Measurements from ENCODE around the gene PAM.

Gene PAM

DNA sequence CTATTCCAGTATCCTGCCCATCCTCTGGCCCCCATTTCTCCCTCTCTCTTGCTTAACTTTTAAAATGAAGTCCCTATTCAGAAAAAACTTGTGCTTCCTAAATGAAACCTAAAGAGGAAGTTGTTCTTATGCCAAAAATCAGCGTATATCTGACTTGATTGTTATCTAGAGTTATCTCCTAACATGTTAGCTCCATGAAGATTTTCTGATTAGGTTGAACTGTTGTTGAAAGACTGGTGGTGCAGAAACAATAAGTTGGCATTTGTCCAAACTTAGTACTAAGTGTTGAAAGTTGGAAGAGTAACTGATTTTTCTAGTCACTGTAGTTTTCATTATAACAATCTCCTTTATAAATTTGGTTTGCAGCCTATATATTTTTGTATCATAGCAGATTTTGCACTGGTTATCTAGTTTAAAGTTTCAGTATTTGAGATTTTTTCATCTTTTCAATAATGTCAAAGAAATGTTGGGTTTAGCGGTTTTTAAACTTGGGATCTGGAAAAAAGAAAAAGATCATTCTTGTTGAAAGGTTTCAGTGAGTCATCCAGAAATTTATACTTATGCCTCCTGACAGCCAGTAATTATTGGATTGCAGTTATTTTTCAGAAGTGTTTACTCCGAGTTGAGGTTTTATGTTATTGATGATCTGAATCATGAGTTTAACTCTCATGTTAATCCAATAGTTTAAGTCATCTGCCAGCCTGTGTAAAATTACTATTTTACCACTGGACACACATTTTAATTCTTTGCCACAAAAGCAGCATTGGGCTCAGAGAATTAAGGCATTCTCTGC, 60.6 kb downstream of the PAM start:
- Mint-ChIP-seq H3K4me1 (ENCODE audit: low read depth in 2 of 2) (peaks cover 18 to 41% of the 10 kb centered on the region in 2 donors), H3K4me3 (no peak overlapping the region), H3K9me3 (no peaks in the 10 kb centered on the region), H3K27ac (peak overlapping the region in 1 of 2 donors; percentile 3), H3K27me3 (no peaks in the 10 kb centered on the region), H3K36me3 (ENCODE audit: insufficient read depth) (no peaks in the 10 kb centered on the region)
- DNase-seq (no peak), ATAC-seq (replicated peaks) (no peak)

DNA sequence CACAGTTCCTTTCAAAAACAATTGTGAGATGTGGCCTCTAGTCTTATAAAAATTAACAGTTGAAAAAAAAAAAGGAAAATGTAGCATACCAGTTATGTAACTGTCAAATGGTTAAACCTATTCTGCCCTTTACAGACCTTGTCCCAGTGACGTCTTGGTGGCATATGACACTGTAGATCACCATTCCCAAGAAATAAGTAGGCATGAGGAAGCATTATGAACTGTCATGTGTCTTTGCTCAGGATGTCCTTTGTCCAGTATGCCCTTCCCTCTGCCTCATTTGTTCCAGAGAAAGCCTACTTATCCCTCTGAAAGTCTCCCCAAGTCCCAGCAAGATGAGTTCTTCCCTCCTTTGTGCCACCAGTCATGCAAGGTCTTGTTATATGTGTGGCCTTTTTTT, 63.2 kb downstream of the PAM start:
- Mint-ChIP-seq H3K27ac (no peak overlapping the region), H3K36me3 (ENCODE audit: insufficient read depth) (peaks cover 6% of the 10 kb centered on the region), H3K4me1 (ENCODE audit: low read depth in 2 of 2) (peaks cover 22 to 40% of the 10 kb centered on the region in 2 donors), H3K4me3 (no peak overlapping the region), H3K9me3 (no peaks in the 10 kb centered on the region), H3K27me3 (no peaks in the 10 kb centered on the region)
- ATAC-seq (replicated peaks) = no peak
- DNase-seq = no peak

DNA sequence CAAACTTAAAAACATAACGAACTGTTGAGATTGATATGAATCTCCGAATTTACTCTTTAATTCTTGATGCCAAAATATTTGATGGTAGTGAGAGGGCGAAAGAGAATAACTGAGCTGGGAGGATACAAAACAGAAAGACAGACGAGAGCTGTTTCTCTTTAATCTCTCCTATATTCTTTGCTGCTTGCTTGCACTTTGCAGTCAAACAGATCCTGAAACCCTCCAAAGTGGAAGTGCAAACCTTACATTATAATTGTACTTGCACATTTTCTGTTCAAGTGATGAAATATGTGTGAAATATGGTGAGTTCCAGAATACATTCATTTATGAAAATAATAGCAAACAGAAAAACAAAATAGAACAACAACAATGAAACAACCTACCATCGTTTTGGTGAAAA, 63.8 kb downstream of the PAM start:
- Mint-ChIP-seq H3K27ac (no peak overlapping the region), H3K36me3 (ENCODE audit: insufficient read depth) (peaks cover 6% of the 10 kb centered on the region), H3K4me1 (ENCODE audit: low read depth in 2 of 2) (peaks cover 22 to 34% of the 10 kb centered on the region in 2 donors), H3K27me3 (no peaks in the 10 kb centered on the region), H3K9me3 (no peaks in the 10 kb centered on the region), H3K4me3 (no peak overlapping the region)
- no peak for DNase-seq
- no peak for ATAC-seq (replicated peaks)

DNA sequence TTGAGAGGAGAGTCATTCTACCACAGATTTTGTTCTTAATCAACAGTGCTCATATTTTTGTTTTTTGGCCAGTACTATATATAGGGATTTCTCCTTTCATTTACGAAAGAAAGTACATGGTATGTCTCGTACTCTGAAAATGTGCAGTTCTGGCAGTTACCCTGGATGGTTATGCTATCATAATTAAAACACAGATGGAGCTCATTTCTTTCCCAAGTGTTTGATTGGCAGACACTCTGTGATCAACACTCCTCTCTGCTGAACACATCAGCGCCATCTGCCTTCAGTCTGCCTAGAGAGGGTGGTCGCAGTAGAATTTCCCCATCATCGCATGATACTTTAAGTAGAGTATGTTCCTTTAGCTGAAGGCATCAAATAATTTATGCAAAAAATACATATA, 64.5 kb downstream of the PAM start:
- H3K27me3 Mint-ChIP-seq = no peaks in the 10 kb centered on the region
- H3K27ac Mint-ChIP-seq = no peak overlapping the region
- no peak for DNase-seq
- H3K36me3 Mint-ChIP-seq (ENCODE audit: insufficient read depth) = peaks cover 6% of the 10 kb centered on the region
- H3K4me3 Mint-ChIP-seq = no peak overlapping the region
- no peak for ATAC-seq (replicated peaks)
- H3K4me1 Mint-ChIP-seq (ENCODE audit: low read depth in 2 of 2) = peaks cover 22 to 32% of the 10 kb centered on the region in 2 donors
- no peaks in the 10 kb centered on the region for H3K9me3 Mint-ChIP-seq

DNA sequence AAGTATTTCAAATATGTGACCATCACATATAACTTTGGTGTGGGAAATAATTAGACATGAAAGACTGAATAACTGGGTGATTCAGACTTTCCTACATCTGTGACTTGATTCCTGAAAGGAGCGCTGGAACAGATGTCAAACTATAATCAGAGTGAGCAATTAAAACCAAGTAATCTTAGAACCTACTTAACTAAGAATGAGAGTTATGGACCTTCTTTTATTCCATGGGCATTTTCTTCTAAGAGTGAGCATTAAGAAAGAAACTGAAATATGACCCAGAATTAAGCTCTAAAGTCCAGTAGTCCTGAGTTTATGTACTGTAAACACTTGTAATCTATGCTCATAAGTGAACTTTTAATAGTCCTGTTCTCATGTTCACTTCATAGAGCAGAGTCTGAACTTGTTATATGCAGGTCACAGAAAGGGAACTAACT, 68.4 kb downstream of the PAM start:
- H3K4me1 Mint-ChIP-seq (ENCODE audit: low read depth in 2 of 2) = peaks cover 9 to 16% of the 10 kb centered on the region in 2 donors
- no peak for DNase-seq
- no peak for ATAC-seq (replicated peaks)

DNA sequence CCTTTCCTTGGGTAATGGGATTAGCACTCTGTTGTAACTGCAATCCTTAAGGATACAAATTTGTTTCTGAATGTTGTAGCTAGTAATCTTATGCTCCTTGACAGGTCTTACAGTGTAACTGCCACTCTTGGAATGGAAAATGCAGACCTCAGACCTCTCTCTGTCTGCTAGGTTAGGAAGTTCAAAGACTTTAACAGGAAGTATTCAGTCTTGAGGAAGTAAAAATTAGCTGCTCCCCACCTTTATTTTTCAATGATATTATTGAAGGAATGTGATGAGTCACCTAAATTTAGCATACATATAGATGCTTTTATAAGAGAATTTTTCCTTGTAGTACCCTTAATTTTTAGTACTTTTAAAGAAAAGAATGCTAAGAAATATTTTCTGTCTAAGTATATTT, 71.5 kb downstream of the PAM start:
- DNase-seq (no peak), ATAC-seq (replicated peaks) (no peak)
- no peaks in the 10 kb centered on the region for H3K9me3 Mint-ChIP-seq
- H3K27ac Mint-ChIP-seq = no peak overlapping the region
- H3K4me1 Mint-ChIP-seq (ENCODE audit: low read depth in 2 of 2) = peaks cover 6 to 17% of the 10 kb centered on the region in 2 donors
- no peak overlapping the region for H3K4me3 Mint-ChIP-seq
- peaks cover 6% of the 10 kb centered on the region for H3K36me3 Mint-ChIP-seq (ENCODE audit: insufficient read depth)
- no peaks in the 10 kb centered on the region for H3K27me3 Mint-ChIP-seq

More for the DNA sequence above, 68.4 kb downstream of the PAM start:
- no peaks in the 10 kb centered on the region for H3K27me3 Mint-ChIP-seq
- H3K9me3 Mint-ChIP-seq = no peaks in the 10 kb centered on the region
- no peak overlapping the region for H3K4me3 Mint-ChIP-seq
- H3K36me3 Mint-ChIP-seq (ENCODE audit: insufficient read depth) = peaks cover 6% of the 10 kb centered on the region
- no peak overlapping the region for H3K27ac Mint-ChIP-seq

DNA sequence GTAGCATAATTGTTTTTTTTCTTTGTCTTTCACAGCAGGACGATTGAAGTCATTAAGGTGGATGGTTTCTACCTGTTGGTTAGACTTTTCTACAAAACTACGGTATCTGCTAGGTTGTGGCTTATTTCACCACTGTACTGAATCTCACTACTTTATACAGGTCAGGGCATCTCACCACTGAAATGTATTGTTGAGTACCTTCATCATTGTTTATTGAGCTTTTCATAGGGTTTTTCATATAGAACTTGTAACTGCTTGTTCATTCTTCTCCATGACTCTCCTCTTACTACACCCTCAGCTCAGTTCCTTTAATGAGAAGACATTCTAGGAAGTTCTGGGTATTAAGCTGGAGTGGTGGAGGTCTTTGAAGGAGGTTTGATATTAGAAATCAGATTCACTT, 75.1 kb downstream of the PAM start:
- ATAC-seq (replicated peaks) (no peak), DNase-seq (no peak)
- H3K27me3 Mint-ChIP-seq = no peaks in the 10 kb centered on the region
- H3K36me3 Mint-ChIP-seq (ENCODE audit: insufficient read depth) = no peaks in the 10 kb centered on the region
- peak overlapping the region in 1 of 2 donors; percentile 5 for H3K27ac Mint-ChIP-seq
- no peaks in the 10 kb centered on the region for H3K9me3 Mint-ChIP-seq
- no peak overlapping the region for H3K4me3 Mint-ChIP-seq
- H3K4me1 Mint-ChIP-seq (ENCODE audit: low read depth in 2 of 2) = peaks cover 15 to 36% of the 10 kb centered on the region in 2 donors

DNA sequence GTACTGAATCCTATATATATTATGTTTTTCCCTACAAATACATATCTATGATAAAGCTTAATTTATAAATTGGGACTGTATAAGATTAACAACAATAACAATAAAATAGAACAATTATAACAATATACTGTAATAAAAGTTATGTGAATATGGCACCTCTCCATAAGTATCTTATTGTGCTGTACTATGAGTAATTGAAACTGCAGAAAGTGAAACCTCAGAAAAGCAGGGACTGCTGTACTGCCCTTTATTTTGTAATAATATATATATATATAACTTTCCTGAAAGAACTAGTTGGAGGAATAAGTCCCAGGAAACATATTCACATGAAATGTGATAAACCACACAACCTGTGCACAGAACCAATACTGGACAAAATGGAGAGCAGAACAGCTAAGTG, 77.3 kb downstream of the PAM start:
- Mint-ChIP-seq H3K36me3 (ENCODE audit: insufficient read depth) (peaks cover 4% of the 10 kb centered on the region), H3K27me3 (no peaks in the 10 kb centered on the region), H3K4me1 (ENCODE audit: low read depth in 2 of 2) (peaks cover 25 to 49% of the 10 kb centered on the region in 2 donors), H3K9me3 (no peaks in the 10 kb centered on the region), H3K27ac (peak overlapping the region; percentile 20 to 53), H3K4me3 (peak overlapping the region in 1 of 2 donors; percentile 23)
- DNase-seq (no peak), ATAC-seq (replicated peaks) (peak; percentile 31)

DNA sequence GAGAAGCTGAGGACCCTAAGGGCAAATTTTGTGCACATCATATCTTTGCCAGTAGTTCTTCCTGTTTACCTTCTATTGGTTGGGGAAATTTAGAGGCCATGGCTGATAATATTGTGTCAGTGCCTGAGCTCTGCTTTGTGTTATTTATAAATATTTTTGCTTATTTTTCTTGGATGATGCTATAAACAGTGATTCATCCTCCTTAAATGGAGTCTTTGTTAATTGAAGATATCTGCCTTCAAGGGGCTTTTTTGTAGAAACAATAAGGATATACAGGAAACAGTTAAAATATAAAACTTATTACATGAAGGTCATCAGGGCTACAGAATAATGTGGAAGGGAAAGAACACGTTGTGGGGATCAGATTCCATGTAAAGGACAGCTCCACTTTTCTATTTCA, 78.0 kb downstream of the PAM start:
- H3K4me3 Mint-ChIP-seq = no peak overlapping the region
- no peaks in the 10 kb centered on the region for H3K9me3 Mint-ChIP-seq
- ATAC-seq (replicated peaks) = no peak
- peaks cover 4% of the 10 kb centered on the region for H3K36me3 Mint-ChIP-seq (ENCODE audit: insufficient read depth)
- no peaks in the 10 kb centered on the region for H3K27me3 Mint-ChIP-seq
- H3K4me1 Mint-ChIP-seq (ENCODE audit: low read depth in 2 of 2) = peaks cover 25 to 50% of the 10 kb centered on the region in 2 donors
- H3K27ac Mint-ChIP-seq = peak overlapping the region; percentile 20 to 53
- no peak for DNase-seq

DNA sequence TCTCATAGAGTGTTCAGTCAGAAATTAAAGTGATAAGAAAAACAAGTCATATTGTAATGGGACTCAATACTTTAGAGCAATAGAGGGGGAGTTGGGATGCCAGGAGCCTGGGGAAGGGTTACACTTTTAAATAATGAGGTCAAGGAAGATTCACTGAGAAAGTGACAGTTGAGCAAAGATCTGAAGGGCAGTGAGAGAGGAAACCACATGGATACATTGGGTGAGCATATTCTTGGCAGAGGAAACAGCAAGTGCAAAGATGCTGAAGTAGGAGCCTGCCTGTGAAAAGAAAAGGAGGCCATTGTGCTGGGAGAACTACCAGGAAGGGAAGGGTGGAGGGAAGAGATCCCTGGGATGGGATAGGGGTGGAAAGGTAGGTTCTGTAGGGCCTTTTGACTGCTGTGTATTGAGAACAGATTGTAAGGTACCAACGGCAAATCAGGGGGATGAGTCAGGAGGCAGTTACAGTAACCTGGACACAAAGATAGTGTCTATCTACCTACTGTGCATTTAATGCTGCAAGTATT, 79.4 kb downstream of the PAM start:
- H3K36me3 Mint-ChIP-seq (ENCODE audit: insufficient read depth) = peaks cover 4% of the 10 kb centered on the region
- no peak overlapping the region for H3K27ac Mint-ChIP-seq
- no peaks in the 10 kb centered on the region for H3K27me3 Mint-ChIP-seq
- ATAC-seq (replicated peaks) = no peak
- DNase-seq = no peak
- H3K4me1 Mint-ChIP-seq (ENCODE audit: low read depth in 2 of 2) = peaks cover 25 to 51% of the 10 kb centered on the region in 2 donors
- H3K4me3 Mint-ChIP-seq = no peak overlapping the region
- no peaks in the 10 kb centered on the region for H3K9me3 Mint-ChIP-seq

DNA sequence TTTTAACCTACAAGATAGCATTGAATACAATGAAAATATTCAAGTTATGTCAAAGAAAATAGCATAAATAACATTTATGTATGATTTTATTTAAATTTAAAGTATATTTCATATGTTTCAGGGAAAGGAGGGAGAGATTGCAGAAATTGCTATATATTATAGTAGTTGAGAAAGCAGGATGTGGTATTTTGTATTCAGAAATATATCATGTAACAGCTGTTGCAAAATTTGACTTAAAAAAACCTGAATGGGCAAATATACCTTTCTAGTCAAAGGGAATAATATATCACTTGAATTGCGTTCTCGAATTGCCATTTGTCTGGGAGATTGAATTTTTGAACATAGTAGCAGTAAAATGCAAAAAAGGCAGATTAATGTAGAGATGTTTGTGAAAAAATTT, 80.6 kb downstream of the PAM start:
- Mint-ChIP-seq H3K4me1 (ENCODE audit: low read depth in 2 of 2) (peaks cover 25 to 49% of the 10 kb centered on the region in 2 donors), H3K27me3 (no peaks in the 10 kb centered on the region), H3K4me3 (no peak overlapping the region), H3K27ac (no peak overlapping the region), H3K9me3 (no peaks in the 10 kb centered on the region), H3K36me3 (ENCODE audit: insufficient read depth) (peaks cover 4% of the 10 kb centered on the region)
- DNase-seq (no peak), ATAC-seq (replicated peaks) (no peak)

DNA sequence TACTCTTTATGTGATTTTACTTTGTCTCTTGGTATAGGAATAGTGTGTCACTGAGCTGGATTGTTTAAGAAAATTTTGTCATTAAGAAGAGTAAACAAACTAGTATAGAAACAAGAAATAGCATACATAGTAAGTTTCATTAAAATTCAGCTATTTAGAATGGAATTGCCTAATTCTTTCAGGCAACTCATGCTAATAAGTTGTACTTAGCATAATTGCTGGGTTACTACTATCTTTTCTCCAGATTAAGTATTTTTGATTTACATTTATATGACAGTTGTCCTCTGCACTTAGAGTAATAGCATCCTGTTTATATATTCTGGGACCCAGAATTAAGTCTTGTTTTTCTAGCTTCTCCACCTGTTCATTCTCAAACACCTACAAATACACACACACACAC, 85.9 kb downstream of the PAM start:
- Mint-ChIP-seq H3K27me3 (no peaks in the 10 kb centered on the region), H3K27ac (no peak overlapping the region)

DNA sequence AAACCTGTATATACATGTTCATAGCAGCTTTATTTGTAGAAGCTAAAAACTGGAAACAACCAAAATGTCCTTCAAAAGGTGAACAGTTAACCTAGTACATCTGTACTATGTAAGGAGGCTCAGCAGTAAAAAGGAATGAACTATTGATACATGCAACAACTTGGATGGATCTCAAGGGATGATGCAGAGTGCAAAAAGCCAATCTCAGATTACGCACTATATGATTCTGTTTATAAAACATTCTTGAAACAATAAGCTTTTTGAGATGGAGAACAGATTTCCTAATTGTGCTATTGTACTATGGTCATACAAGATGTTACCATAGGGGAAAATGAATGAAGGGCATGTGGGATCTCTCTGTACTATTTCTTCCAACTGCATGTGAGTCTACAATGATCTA, 88.9 kb downstream of the PAM start:
- peaks cover 0 to 14% of the 10 kb centered on the region in 2 donors for H3K4me1 Mint-ChIP-seq (ENCODE audit: low read depth in 2 of 2)
- no peak overlapping the region for H3K4me3 Mint-ChIP-seq
- peaks cover 0 to 6% of the 10 kb centered on the region in 2 donors for H3K9me3 Mint-ChIP-seq
- no peak overlapping the region for H3K27ac Mint-ChIP-seq
- ATAC-seq (replicated peaks) (no peak), DNase-seq (no peak)
- H3K27me3 Mint-ChIP-seq = no peaks in the 10 kb centered on the region
- no peaks in the 10 kb centered on the region for H3K36me3 Mint-ChIP-seq (ENCODE audit: insufficient read depth)

More for the DNA sequence above, 85.9 kb downstream of the PAM start:
- no peak overlapping the region for H3K4me3 Mint-ChIP-seq
- H3K36me3 Mint-ChIP-seq (ENCODE audit: insufficient read depth) = peaks cover 4% of the 10 kb centered on the region
- peaks cover 0 to 6% of the 10 kb centered on the region in 2 donors for H3K9me3 Mint-ChIP-seq
- H3K4me1 Mint-ChIP-seq (ENCODE audit: low read depth in 2 of 2) = peaks cover 10 to 30% of the 10 kb centered on the region in 2 donors
- ATAC-seq (replicated peaks) (no peak), DNase-seq (no peak)

DNA sequence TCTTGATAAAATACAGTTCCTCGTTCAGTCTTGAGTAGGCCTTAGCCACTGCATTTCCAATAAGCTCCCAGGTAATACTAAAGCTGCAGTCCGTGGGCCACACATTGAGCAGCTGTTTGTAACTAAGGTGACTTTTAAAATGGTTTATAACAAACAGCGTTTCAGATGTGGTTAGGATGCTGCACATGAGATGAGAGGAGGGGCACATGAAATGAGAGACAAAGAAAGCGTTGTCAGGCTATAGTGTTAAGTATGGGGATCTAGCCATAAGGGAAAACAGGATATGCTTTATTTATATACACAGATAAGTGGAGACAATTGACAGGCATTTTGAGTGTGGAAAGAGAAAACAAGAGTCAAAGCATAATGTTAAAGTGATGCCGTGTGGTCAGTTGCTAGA, 89.9 kb downstream of the PAM start:
- Mint-ChIP-seq H3K9me3 (peaks cover 0 to 6% of the 10 kb centered on the region in 2 donors), H3K27me3 (no peaks in the 10 kb centered on the region), H3K36me3 (ENCODE audit: insufficient read depth) (peaks cover 5% of the 10 kb centered on the region), H3K4me1 (ENCODE audit: low read depth in 2 of 2) (peaks cover 0 to 14% of the 10 kb centered on the region in 2 donors), H3K4me3 (no peak overlapping the region), H3K27ac (peak overlapping the region in 1 of 2 donors; percentile 19)
- DNase-seq (no peak), ATAC-seq (replicated peaks) (no peak)
